ENCODE measurements around the gene DCP1B.

DNA sequence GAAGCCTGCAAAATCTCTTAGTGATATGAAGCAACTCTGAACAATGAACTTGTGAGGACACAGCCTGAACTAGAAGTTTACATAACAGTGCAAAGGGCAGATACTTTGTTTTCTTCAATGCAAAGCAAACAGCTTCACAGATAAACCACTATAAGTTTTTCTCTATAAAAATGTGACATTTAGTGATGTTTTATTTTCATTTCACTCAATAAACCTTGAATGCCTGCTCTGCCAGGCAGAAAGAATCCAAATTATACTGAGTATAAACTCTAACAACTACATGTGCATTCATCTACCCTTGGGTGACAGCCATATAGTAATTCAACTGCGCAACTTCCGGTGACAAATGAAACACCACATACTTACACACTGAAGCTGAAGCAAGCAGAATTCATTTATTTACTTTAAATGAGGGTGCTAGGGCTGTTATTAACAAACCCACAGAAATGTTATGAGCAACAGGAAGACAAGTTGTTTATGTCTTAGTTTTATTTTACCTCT is 10.3 kb downstream of the DCP1B start:
- TF ChIP-seq, protein P1, sequence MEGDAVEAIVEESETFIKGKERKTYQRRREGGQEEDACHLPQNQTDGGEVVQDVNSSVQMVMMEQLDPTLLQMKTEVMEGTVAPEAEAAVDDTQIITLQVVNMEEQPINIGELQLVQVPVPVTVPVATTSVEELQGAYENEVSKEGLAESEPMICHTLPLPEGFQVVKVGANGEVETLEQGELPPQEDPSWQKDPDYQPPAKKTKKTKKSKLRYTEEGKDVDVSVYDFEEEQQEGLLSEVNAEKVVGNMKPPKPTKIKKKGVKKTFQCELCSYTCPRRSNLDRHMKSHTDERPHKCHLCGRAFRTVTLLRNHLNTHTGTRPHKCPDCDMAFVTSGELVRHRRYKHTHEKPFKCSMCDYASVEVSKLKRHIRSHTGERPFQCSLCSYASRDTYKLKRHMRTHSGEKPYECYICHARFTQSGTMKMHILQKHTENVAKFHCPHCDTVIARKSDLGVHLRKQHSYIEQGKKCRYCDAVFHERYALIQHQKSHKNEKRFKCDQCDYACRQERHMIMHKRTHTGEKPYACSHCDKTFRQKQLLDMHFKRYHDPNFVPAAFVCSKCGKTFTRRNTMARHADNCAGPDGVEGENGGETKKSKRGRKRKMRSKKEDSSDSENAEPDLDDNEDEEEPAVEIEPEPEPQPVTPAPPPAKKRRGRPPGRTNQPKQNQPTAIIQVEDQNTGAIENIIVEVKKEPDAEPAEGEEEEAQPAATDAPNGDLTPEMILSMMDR (IDR thresholded peaks at IDR 0.05): no peak
- no peak for TF ChIP-seq POLR2A (IDR thresholded peaks at IDR 0.05)
